GM21381 (cell line): ENCODE measurements around the gene ARHGAP44.

ENCODE experiments used
- ATAC-seq: cut with Tn5 transposase; IDR thresholded peaks from one replicate; pipeline ENCODE4 v1.9.1; 2021; ENCODE audit warnings: mild to moderate bottlenecking, moderate library complexity; ENCODE audit not compliant: unreplicated experiment

The ARHGAP44 gene

GRCh38 chr17:12789481-12790248 is at the start of gene ARHGAP44:
TSS of gene ARHGAP44 (plus strand) at chr17:12789498. CDS start at chr17:12789839, 341 bp downstream.
- ATAC-seq = peak; percentile 54

- ATAC-seq = no peak
These were observed 49.8 kb upstream of the ARHGAP44 start for GRCh38 chr17:12739500-12739899.

GRCh38 chr17:12743046-12743445 is 46.3 kb upstream of the ARHGAP44 start:
- no peak for ATAC-seq

- no peak for ATAC-seq
These were observed 45.0 kb upstream of the ARHGAP44 start for GRCh38 chr17:12744298-12744697.

GRCh38 chr17:12744786-12745185 is 44.5 kb upstream of the ARHGAP44 start:
- ATAC-seq = no peak

GRCh38 chr17:12745486-12745885 is 43.8 kb upstream of the ARHGAP44 start:
- no peak for ATAC-seq

- no peak for ATAC-seq
These were observed 32.5 kb upstream of the ARHGAP44 start for GRCh38 chr17:12756786-12757185.

GRCh38 chr17:12759090-12759489 is 30.2 kb upstream of the ARHGAP44 start:
- no peak for ATAC-seq

- ATAC-seq = no peak
These were observed 23.8 kb upstream of the ARHGAP44 start for GRCh38 chr17:12765548-12765947.

GRCh38 chr17:12768255-12768654 is 21.0 kb upstream of the ARHGAP44 start:
- no peak for ATAC-seq

GRCh38 chr17:12769981-12770380 is 19.3 kb upstream of the ARHGAP44 start:
- ATAC-seq = no peak

- ATAC-seq = no peak
These were observed 16.1 kb upstream of the ARHGAP44 start for GRCh38 chr17:12773153-12773552.

GRCh38 chr17:12789075-12789480 is 220 bp upstream of the ARHGAP44 start:
- peak; percentile 82 for ATAC-seq

GRCh38 chr17:12790249-12791106 is 1.2 kb downstream of the ARHGAP44 start:
- ATAC-seq = no peak

GRCh38 chr17:12794919-12795532 is 5.7 kb downstream of the ARHGAP44 start:
- ATAC-seq = no peak

- ATAC-seq = no peak
These were observed 11.6 kb downstream of the ARHGAP44 start for GRCh38 chr17:12800855-12801365.

GRCh38 chr17:12806630-12807029 is 17.3 kb downstream of the ARHGAP44 start:
- no peak for ATAC-seq

GRCh38 chr17:12808723-12809122 is 19.4 kb downstream of the ARHGAP44 start:
- ATAC-seq = no peak

GRCh38 chr17:12812877-12813276 is 23.6 kb downstream of the ARHGAP44 start:
- no peak for ATAC-seq

GRCh38 chr17:12813664-12814063 is 24.4 kb downstream of the ARHGAP44 start:
- no peak for ATAC-seq

- no peak for ATAC-seq
These were observed 25.4 kb downstream of the ARHGAP44 start for GRCh38 chr17:12814718-12815117.
